Neural progenitor cell (in vitro differentiated cells): ENCODE measurements around the gene PSD4. TPM values are rescaled to one million over a fixed set of nuclear protein-coding genes. Genes with fewer than 3 reads are reported as not detected.

Experiments used
- DNase-seq: peaks from one replicate; pipeline ENCODE4 v3.0.0-alpha.2; 2016; ENCODE audit warnings: low spot score
- H2AFZ ChIP-seq: fragments of 200-600 bp; sonication (generic); replicated peaks from 2 replicates; pipeline ENCODE4 v1.6.1; 2016; ENCODE audit warnings: antibody characterized with exemption
- H3F3A ChIP-seq: fragments of 200-600 bp; sonication (generic); 2 replicates; pipeline ENCODE4 v1.6.1; 2016; ENCODE audit warnings: antibody characterized with exemption, low read depth
- H3K27ac ChIP-seq: fragments of 200-600 bp; sonication (generic); 2 replicates; pipeline ENCODE4 v1.5.1; 2016; ENCODE audit warnings: mild to moderate bottlenecking
- H3K27me3 ChIP-seq: fragments of 200-600 bp; sonication (generic); 2 replicates; pipeline ENCODE4 v1.6.1; 2016; ENCODE audit warnings: mild to moderate bottlenecking, moderate library complexity
- H3K36me3 ChIP-seq: fragments of 200-600 bp; sonication (generic); 2 replicates; pipeline ENCODE4 v1.5.1; 2016
- H3K4me1 ChIP-seq: fragments of 200-600 bp; sonication (generic); 2 replicates; pipeline ENCODE4 v1.6.1; 2016; ENCODE audit warnings: mixed run types
- H3K4me2 ChIP-seq: fragments of 200-600 bp; sonication (generic); 2 replicates; pipeline ENCODE4 v1.6.1; 2016
- H3K4me3 ChIP-seq: fragments of 200-600 bp; sonication (generic); 2 replicates; pipeline ENCODE4 v1.5.1; 2016
- H3K79me2 ChIP-seq: fragments of 200-600 bp; sonication (generic); 2 replicates; pipeline ENCODE4 v1.6.1; 2016; ENCODE audit warnings: low read depth
- H3K9ac ChIP-seq: fragments of 200-600 bp; sonication (generic); 2 replicates; pipeline ENCODE4 v1.6.1; 2016
- H3K9me3 ChIP-seq: fragments of 200-600 bp; sonication (generic); 2 replicates; pipeline ENCODE4 v1.5.1; 2016; ENCODE audit warnings: low read depth
- H4K20me1 ChIP-seq: fragments of 200-600 bp; sonication (generic); 2 replicates; pipeline ENCODE4 v1.6.1; 2016; ENCODE audit warnings: low read depth
- H3K27ac Mint-ChIP-seq: 3 replicates; pipeline ENCODE4 v1.8.0; 2021; ENCODE audit warnings: mixed read lengths
- H3K27me3 Mint-ChIP-seq: 2 replicates; pipeline ENCODE4 v1.8.0; 2022; ENCODE audit warnings: low read depth, mild to moderate bottlenecking, inconsistent platforms, moderate library complexity, mixed read lengths; ENCODE audit not compliant: insufficient read depth
- H3K36me3 Mint-ChIP-seq: 3 replicates; pipeline ENCODE4 v1.8.0; 2021; ENCODE audit warnings: mixed read lengths
- H3K4me1 Mint-ChIP-seq: 3 replicates; pipeline ENCODE4 v1.8.0; 2021; ENCODE audit warnings: mixed read lengths
- H3K4me3 Mint-ChIP-seq: 3 replicates; pipeline ENCODE4 v1.8.0; 2021; ENCODE audit warnings: mild to moderate bottlenecking, moderate library complexity, mixed read lengths
- H3K9me3 Mint-ChIP-seq: 3 replicates; pipeline ENCODE4 v1.8.0; 2020; ENCODE audit warnings: mixed read lengths
- CTCF ChIP-seq: fragments of 200-600 bp; sonication (generic); IDR thresholded peaks from 2 replicates; pipeline ENCODE4 v1.5.1; 2017; ENCODE audit warnings: antibody characterized with exemption, mild to moderate bottlenecking
- EZH2 ChIP-seq: fragments of 200-600 bp; sonication (generic); IDR thresholded peaks from 2 replicates; pipeline ENCODE4 v1.6.1; 2017; ENCODE audit warnings: antibody characterized with exemption, mild to moderate bottlenecking, moderate library complexity
- EZH2phosphoT487 ChIP-seq: fragments of 200-600 bp; sonication (generic); IDR thresholded peaks from 2 replicates; pipeline ENCODE4 v1.6.1; 2017; ENCODE audit warnings: antibody characterized with exemption
- total RNA-seq: library from RNA; depleted of rRNA; stranded (reverse); fragments of >200 nt; gene quantifications from 2 replicates; pipeline ENCODE4 v1.2.3, GENCODE V29; 2015; ENCODE audit warnings: low replicate concordance

Gene PSD4
- total RNA-seq, 1 donor from 2014 or later = 0.02 TPM

GRCh38 chr2:113220970-113221708 lies 47.4 kb downstream of the PSD4 start:
- Histone ChIP-seq H3K79me2 (no peaks in the 10 kb centered on the region), H3F3A (peaks cover 10% of the 10 kb centered on the region), H3K27ac (no peak overlapping the region), H3K9me3 (no peaks in the 10 kb centered on the region), H3K36me3 (no peaks in the 10 kb centered on the region), H3K4me2 (no peak overlapping the region), H3K4me3 (no peak overlapping the region), H4K20me1 (no peaks in the 10 kb centered on the region), H2AFZ (no peak overlapping the region), H3K9ac (no peak overlapping the region), H3K4me1 (peaks cover 19% of the 10 kb centered on the region), H3K27me3 (no peaks in the 10 kb centered on the region)
- Mint-ChIP-seq H3K9me3 (peaks cover 6% of the 10 kb centered on the region), H3K36me3 (peaks cover 2% of the 10 kb centered on the region), H3K4me1 (peaks cover 72% of the 10 kb centered on the region), H3K4me3 (no peak overlapping the region), H3K27me3 (peaks cover 10% of the 10 kb centered on the region), H3K27ac (no peak overlapping the region)
- no peak for DNase-seq
- TF ChIP-seq CTCF (no peak), EZH2phosphoT487 (no peak), EZH2 (no peak)

GRCh38 chr2:113221846-113222245 lies 48.1 kb downstream of the PSD4 start:
- Histone ChIP-seq H3K4me3 (no peak overlapping the region), H3K4me2 (no peak overlapping the region), H2AFZ (no peak overlapping the region), H3K79me2 (no peaks in the 10 kb centered on the region), H3K27ac (no peak overlapping the region), H3K9me3 (no peaks in the 10 kb centered on the region), H4K20me1 (no peaks in the 10 kb centered on the region), H3K9ac (no peak overlapping the region), H3K36me3 (no peaks in the 10 kb centered on the region), H3K4me1 (peaks cover 23% of the 10 kb centered on the region), H3F3A (peaks cover 12% of the 10 kb centered on the region), H3K27me3 (no peaks in the 10 kb centered on the region)
- Mint-ChIP-seq H3K4me3 (no peak overlapping the region), H3K36me3 (no peaks in the 10 kb centered on the region), H3K27me3 (peaks cover 10% of the 10 kb centered on the region), H3K27ac (no peak overlapping the region), H3K9me3 (peaks cover 2% of the 10 kb centered on the region), H3K4me1 (peaks cover 74% of the 10 kb centered on the region)
- no peak for TF ChIP-seq EZH2phosphoT487
- no peak for TF ChIP-seq EZH2
- no peak for TF ChIP-seq CTCF
- DNase-seq = no peak

- no peak overlapping the region for H3K4me3 ChIP-seq
- Mint-ChIP-seq H3K9me3 (peaks cover 8% of the 10 kb centered on the region), H3K27ac (no peak overlapping the region), H3K27me3 (peaks cover 10% of the 10 kb centered on the region), H3K4me3 (no peak overlapping the region), H3K4me1 (peaks cover 67% of the 10 kb centered on the region), H3K36me3 (peaks cover 4% of the 10 kb centered on the region)
- no peaks in the 10 kb centered on the region for H3K36me3 ChIP-seq
- H3K27ac ChIP-seq = no peak overlapping the region
- H2AFZ ChIP-seq = no peak overlapping the region
- H3K27me3 ChIP-seq = no peaks in the 10 kb centered on the region
- no peaks in the 10 kb centered on the region for H3K79me2 ChIP-seq
- peaks cover 18% of the 10 kb centered on the region for H3K4me1 ChIP-seq
- H3K4me2 ChIP-seq = no peak overlapping the region
- DNase-seq = no peak
- no peaks in the 10 kb centered on the region for H3K9me3 ChIP-seq
- no peak overlapping the region for H3K9ac ChIP-seq
- no peak for TF ChIP-seq EZH2
- TF ChIP-seq EZH2phosphoT487 = no peak
- no peak for TF ChIP-seq CTCF
- no peaks in the 10 kb centered on the region for H4K20me1 ChIP-seq
- peaks cover 12% of the 10 kb centered on the region for H3F3A ChIP-seq
Observed at GRCh38 chr2:113223813-113224212, 50.0 kb downstream of the PSD4 start.
